ENCODE measurements around the gene HOXB1.

Gene HOXB1

DNA sequence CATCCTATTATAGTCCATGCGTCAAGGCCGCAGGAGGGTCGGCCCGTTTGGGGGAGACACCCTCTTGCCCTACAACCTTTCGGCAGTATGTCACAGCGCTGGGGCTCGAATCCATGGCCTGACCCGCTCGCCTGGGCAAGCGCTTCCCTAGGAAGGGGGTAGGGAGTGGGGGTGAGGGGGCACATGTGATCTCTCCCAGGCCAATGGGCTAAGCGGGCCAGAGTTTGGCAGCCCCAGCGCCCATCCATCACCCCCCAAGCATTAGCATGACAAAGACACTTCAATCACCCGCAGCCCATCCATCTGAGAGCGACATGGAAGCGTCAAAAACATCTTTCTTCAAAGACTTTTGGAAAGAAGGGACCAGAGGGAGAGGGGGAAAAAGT is at the start of gene HOXB1:
HOXB1 (minus strand) TSS at position 125 of the 386 bp plus-strand sequence; CDS start at position 18, 107 bp downstream.
- DNase-seq (no peak), ATAC-seq (no peak)
- Mint-ChIP-seq H3K4me1 (peaks cover 10% of the 10 kb centered on the region), H3K4me3 (no peak within 1 kb of the TSS), H3K27me3 (peaks cover 22% of the 10 kb centered on the region), H3K9me3 (no peaks in the 10 kb centered on the region), H3K36me3 (ENCODE audit: low read depth) (no peaks in the 10 kb centered on the region), H3K27ac (no peak within 1 kb of the TSS)

- DNase-seq (no peak), ATAC-seq (no peak)
- Mint-ChIP-seq H3K36me3 (ENCODE audit: low read depth) (no peaks in the 10 kb centered on the region), H3K27ac (no peak overlapping the region), H3K4me1 (peaks cover 56% of the 10 kb centered on the region), H3K9me3 (no peaks in the 10 kb centered on the region), H3K4me3 (peak overlapping the region; percentile 2), H3K27me3 (peaks cover 66% of the 10 kb centered on the region)
These were observed 49.1 kb upstream of the HOXB1 start for GRCh38 chr17:48579760-48580554.

DNA sequence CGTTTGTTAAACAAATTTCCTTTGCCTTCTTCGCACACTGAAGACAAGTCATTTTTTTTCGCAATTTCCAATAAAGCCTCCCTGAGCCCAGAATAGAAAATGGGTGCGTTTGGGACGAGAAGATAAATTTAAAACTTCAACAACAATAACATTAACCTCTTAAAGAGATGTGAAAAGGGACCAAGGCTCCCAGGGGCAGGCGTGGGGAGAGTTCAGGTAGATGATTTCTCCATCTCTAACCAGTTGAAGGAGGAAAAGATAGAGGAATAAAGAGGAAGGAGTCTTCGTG is 48.6 kb upstream of the HOXB1 start:
- peaks cover 54% of the 10 kb centered on the region for H3K4me1 Mint-ChIP-seq
- peaks cover 61% of the 10 kb centered on the region for H3K27me3 Mint-ChIP-seq
- no peaks in the 10 kb centered on the region for H3K9me3 Mint-ChIP-seq
- H3K36me3 Mint-ChIP-seq (ENCODE audit: low read depth), result no peaks in the 10 kb centered on the region
- DNase-seq (no peak), ATAC-seq (no peak)
- H3K4me3 Mint-ChIP-seq, result peak overlapping the region; percentile 87
- H3K27ac Mint-ChIP-seq, result no peak overlapping the region

- Mint-ChIP-seq H3K9me3 (no peaks in the 10 kb centered on the region), H3K4me1 (peaks cover 54% of the 10 kb centered on the region), H3K4me3 (peak overlapping the region; percentile 87), H3K36me3 (ENCODE audit: low read depth) (no peaks in the 10 kb centered on the region), H3K27me3 (peaks cover 56% of the 10 kb centered on the region), H3K27ac (peak overlapping the region; percentile 53)
- ATAC-seq (peak; percentile 58), DNase-seq (no peak)
These were observed 48.0 kb upstream of the HOXB1 start for GRCh38 chr17:48578616-48579470.

GRCh38 chr17:48577946-48578615 is 47.3 kb upstream of the HOXB1 start, which contains the start of gene HOXB4:
Gene HOXB4, minus strand, starts transcription at chr17:48578350. Its CDS starts 31 bp downstream, at chr17:48578319.
- Mint-ChIP-seq H3K9me3 (no peaks in the 10 kb centered on the region), H3K4me3 (peak within 1 kb of the TSS; percentile 87), H3K27me3 (peaks cover 51% of the 10 kb centered on the region), H3K36me3 (ENCODE audit: low read depth) (no peaks in the 10 kb centered on the region), H3K4me1 (peaks cover 54% of the 10 kb centered on the region), H3K27ac (peak within 1 kb of the TSS; percentile 77)
- DNase-seq (peak; percentile 76), ATAC-seq (peak; percentile 68)

DNA sequence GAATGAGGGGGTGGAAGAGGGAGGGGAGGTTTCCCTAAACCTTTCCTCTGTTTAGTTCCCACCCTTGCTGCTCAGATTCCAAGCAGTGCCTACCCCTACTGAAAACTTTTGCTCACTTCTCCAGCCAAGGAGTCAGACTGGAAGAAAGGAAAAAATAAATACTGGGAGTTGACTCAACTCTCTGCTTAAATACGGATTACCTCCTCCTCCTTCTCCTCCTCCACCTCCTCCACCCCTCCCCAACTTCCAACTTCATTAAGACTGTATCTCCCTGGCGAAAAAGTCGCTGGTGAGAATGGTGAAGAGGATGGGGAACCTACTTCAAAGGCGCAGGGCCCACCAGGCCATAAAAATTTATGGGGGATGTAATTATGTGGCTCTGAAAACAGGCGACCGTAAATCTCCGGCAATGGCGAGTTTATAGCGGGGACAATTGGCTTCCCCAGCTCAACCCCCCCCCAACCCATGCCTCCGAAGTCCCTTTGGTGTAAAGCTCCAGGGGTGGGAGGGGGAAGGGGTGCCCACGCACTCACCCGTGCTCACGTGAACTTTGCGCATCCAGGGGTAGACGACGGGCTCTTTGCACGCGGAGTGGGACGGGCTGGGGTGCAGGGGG is 46.6 kb upstream of the HOXB1 start:
- no peak for DNase-seq
- Mint-ChIP-seq H3K27ac (peak overlapping the region; percentile 49), H3K27me3 (peaks cover 44% of the 10 kb centered on the region), H3K4me1 (peaks cover 51% of the 10 kb centered on the region), H3K9me3 (no peaks in the 10 kb centered on the region), H3K4me3 (peak overlapping the region; percentile 79), H3K36me3 (ENCODE audit: low read depth) (no peaks in the 10 kb centered on the region)
- peak; percentile 6 for ATAC-seq

GRCh38 chr17:48576479-48577309 is 45.9 kb upstream of the HOXB1 start:
- no peak for ATAC-seq
- no peak for DNase-seq
- Mint-ChIP-seq H3K4me1 (peaks cover 47% of the 10 kb centered on the region), H3K27me3 (peaks cover 39% of the 10 kb centered on the region), H3K9me3 (no peaks in the 10 kb centered on the region), H3K36me3 (ENCODE audit: low read depth) (no peaks in the 10 kb centered on the region), H3K27ac (no peak overlapping the region), H3K4me3 (peak overlapping the region; percentile 79)

DNA sequence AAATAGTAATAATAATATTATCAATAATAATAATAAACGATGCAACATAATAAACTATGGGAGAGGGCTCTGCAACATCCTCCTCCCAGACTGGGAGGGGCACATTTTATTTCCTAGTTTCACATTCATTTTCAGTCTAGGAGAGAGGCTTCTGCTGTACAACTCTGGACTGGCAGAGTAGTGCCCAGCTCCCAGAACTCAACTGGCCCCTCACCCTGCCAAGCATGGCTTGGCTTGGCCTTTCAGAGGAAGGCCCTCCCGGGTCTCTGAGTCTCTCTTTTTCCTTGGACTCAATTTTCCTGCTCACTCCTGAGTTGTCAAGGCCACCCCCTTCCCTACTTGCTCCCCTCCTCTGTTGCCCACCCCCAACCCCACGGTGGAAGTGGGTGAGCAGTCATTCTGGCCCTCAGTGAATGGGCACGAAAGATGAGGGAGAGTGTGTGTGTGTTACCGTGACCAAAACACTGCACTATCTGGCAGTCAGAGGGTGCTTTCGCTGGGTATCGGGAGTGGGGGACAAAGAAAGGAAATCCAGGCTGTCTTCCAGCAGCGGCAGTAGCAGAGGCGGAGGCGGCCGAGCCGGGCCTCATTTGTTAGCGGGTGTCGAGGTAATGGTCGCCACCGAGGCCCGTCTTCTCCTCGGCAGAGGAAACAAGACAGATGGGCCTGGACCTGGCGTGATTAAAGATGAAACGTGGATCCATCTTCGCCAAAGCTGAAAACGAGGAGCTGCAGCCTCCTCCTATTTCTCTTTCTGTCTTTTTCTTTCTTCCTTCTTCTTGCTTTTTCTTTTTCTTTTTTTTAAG is 45.1 kb upstream of the HOXB1 start:
- Mint-ChIP-seq H3K4me3 (no peak overlapping the region), H3K27ac (no peak overlapping the region), H3K9me3 (no peaks in the 10 kb centered on the region), H3K4me1 (peaks cover 39% of the 10 kb centered on the region), H3K27me3 (peaks cover 33% of the 10 kb centered on the region), H3K36me3 (ENCODE audit: low read depth) (no peaks in the 10 kb centered on the region)
- DNase-seq (no peak), ATAC-seq (no peak)

DNA sequence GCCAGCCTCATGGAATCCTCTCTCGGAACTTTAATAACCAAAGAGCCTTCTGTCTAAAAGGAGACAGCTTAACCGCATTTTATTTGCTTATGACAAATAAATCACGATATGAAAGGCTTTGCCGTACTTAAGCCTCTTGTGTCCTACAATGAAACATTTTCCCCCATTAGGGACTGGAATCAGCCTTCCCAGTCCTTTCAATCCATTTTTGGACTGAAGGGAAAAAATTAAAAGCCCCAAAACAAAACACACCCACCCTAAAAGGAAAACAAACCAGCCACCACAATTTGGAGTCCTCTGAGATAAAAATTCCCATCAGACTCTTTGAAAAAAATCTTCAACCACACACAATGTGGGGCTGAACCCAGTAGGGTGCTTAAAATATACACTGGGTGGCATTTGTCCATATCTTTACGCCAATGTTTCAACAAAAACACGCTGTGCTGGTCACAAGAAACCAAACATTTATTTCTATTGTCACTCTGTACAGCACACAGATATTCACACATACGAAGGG is 44.3 kb upstream of the HOXB1 start:
- Mint-ChIP-seq H3K27ac (no peak overlapping the region), H3K27me3 (peaks cover 26% of the 10 kb centered on the region)

GRCh38 chr17:48574505-48575065 is 43.8 kb upstream of the HOXB1 start:
- Mint-ChIP-seq H3K9me3 (no peaks in the 10 kb centered on the region), H3K36me3 (ENCODE audit: low read depth) (no peaks in the 10 kb centered on the region), H3K4me1 (peaks cover 29% of the 10 kb centered on the region), H3K4me3 (no peak overlapping the region), H3K27ac (no peak overlapping the region), H3K27me3 (peaks cover 24% of the 10 kb centered on the region)
- ATAC-seq (no peak), DNase-seq (no peak)

More for the DNA sequence above, 44.3 kb upstream of the HOXB1 start:
- ATAC-seq (no peak), DNase-seq (no peak)
- H3K36me3 Mint-ChIP-seq (ENCODE audit: low read depth), result no peaks in the 10 kb centered on the region
- H3K4me3 Mint-ChIP-seq, result no peak overlapping the region
- H3K4me1 Mint-ChIP-seq, result peaks cover 33% of the 10 kb centered on the region
- H3K9me3 Mint-ChIP-seq, result no peaks in the 10 kb centered on the region

- DNase-seq, result no peak
- Mint-ChIP-seq H3K27ac (no peak overlapping the region), H3K4me3 (no peak overlapping the region), H3K36me3 (ENCODE audit: low read depth) (no peaks in the 10 kb centered on the region), H3K27me3 (peaks cover 26% of the 10 kb centered on the region), H3K9me3 (no peaks in the 10 kb centered on the region), H3K4me1 (peaks cover 12% of the 10 kb centered on the region)
- ATAC-seq, result no peak
These were observed 41.1 kb upstream of the HOXB1 start for GRCh38 chr17:48571826-48572417.

GRCh38 chr17:48571024-48571818 is 40.4 kb upstream of the HOXB1 start:
- DNase-seq, result no peak
- Mint-ChIP-seq H3K4me3 (no peak overlapping the region), H3K36me3 (ENCODE audit: low read depth) (no peaks in the 10 kb centered on the region), H3K27me3 (peaks cover 24% of the 10 kb centered on the region), H3K9me3 (no peaks in the 10 kb centered on the region), H3K27ac (no peak overlapping the region), H3K4me1 (peaks cover 8% of the 10 kb centered on the region)
- ATAC-seq, result no peak

All from activated naive CD8-positive, alpha-beta T cell treated with anti-CD3 and anti-CD28 coated beads, Interleukin-2, amount 50 U/mL, for 24 hours (primary cell).